GM23338 (cell line): ENCODE data around the gene BEST4.

ENCODE experiments used
- CREB1 ChIP-seq: fragments of 250-450 bp; sonication (Bioruptor Pico); IDR thresholded peaks from 2 replicates; pipeline ENCODE4 v1.5.0; 2020; ENCODE audit warnings: low read depth, mild to moderate bottlenecking, moderate library complexity
- CTCF ChIP-seq, 2 experiments: fragments of 200-600 bp in 1 of 2; sonication (generic) in 1 of 2; conservative IDR thresholded peaks; 2 replicates each; pipeline versions ENCODE4 v1.5.1 to v1.6.1; 2016 to 2017; ENCODE audit warnings: antibody characterized with exemption in 2 of 2, low read depth in 2 of 2, mild to moderate bottlenecking in 2 of 2, moderate library complexity in 1 of 2
- ETS1 ChIP-seq: IDR thresholded peaks from 2 replicates; pipeline ENCODE4 v1.6.1; 2016; ENCODE audit warnings: antibody characterized with exemption
- EZH2 ChIP-seq: fragments of 200-600 bp; sonication (generic); IDR thresholded peaks from one replicate; pipeline ENCODE4 v1.8.0; 2017; ENCODE audit warnings: antibody characterized with exemption, mild to moderate bottlenecking, low read depth; ENCODE audit not compliant: unreplicated experiment
- EZH2phosphoT487 ChIP-seq: fragments of 200-600 bp; sonication (generic); IDR thresholded peaks from one replicate; pipeline ENCODE4 v1.8.1; 2018; ENCODE audit warnings: antibody characterized with exemption; ENCODE audit not compliant: unreplicated experiment
- JUNB ChIP-seq: IDR thresholded peaks from one replicate; pipeline ENCODE4 v1.6.1; 2016; ENCODE audit warnings: antibody characterized with exemption; ENCODE audit not compliant: unreplicated experiment
- NANOG ChIP-seq: IDR thresholded peaks from 2 replicates; pipeline ENCODE4 v1.6.1; 2016; ENCODE audit warnings: antibody characterized with exemption, borderline replicate concordance
- POLR2AphosphoS5 ChIP-seq: IDR thresholded peaks from 2 replicates; pipeline ENCODE4 v1.6.1; 2016; ENCODE audit warnings: antibody characterized with exemption, low read depth
- STAT1 ChIP-seq: IDR thresholded peaks from one replicate; pipeline ENCODE4 v1.6.1; 2016; ENCODE audit warnings: antibody characterized with exemption; ENCODE audit not compliant: unreplicated experiment
- ZNF114 ChIP-seq: fragments of 250-450 bp; sonication (Bioruptor Pico); IDR thresholded peaks from 2 replicates; pipeline ENCODE4 v1.5.0; 2020; ENCODE audit warnings: mild to moderate bottlenecking, moderate library complexity
- ZNF331 ChIP-seq: fragments of 250-450 bp; sonication (Bioruptor Pico); IDR thresholded peaks from 2 replicates; pipeline ENCODE4 v1.5.0; 2020; ENCODE audit warnings: low read depth, mild to moderate bottlenecking, moderate library complexity
- TF ChIP-seq, protein P1 (sequence below): IDR thresholded peaks from one replicate; pipeline ENCODE4 v1.6.1; 2018; ENCODE audit warnings: antibody characterized with exemption; ENCODE audit not compliant: unreplicated experiment

- no peak for TF ChIP-seq EZH2phosphoT487
- no peak for TF ChIP-seq CTCF (conservative IDR thresholded peaks at IDR 0.05; ENCODE audit: low read depth in 2 of 2)
- no peak for TF ChIP-seq EZH2
- no peak for TF ChIP-seq CREB1 (CRISPR knock-in tag)
- no peak; the same call in 1 of the 2 replicates for TF ChIP-seq POLR2AphosphoS5
- TF ChIP-seq, protein P1, sequence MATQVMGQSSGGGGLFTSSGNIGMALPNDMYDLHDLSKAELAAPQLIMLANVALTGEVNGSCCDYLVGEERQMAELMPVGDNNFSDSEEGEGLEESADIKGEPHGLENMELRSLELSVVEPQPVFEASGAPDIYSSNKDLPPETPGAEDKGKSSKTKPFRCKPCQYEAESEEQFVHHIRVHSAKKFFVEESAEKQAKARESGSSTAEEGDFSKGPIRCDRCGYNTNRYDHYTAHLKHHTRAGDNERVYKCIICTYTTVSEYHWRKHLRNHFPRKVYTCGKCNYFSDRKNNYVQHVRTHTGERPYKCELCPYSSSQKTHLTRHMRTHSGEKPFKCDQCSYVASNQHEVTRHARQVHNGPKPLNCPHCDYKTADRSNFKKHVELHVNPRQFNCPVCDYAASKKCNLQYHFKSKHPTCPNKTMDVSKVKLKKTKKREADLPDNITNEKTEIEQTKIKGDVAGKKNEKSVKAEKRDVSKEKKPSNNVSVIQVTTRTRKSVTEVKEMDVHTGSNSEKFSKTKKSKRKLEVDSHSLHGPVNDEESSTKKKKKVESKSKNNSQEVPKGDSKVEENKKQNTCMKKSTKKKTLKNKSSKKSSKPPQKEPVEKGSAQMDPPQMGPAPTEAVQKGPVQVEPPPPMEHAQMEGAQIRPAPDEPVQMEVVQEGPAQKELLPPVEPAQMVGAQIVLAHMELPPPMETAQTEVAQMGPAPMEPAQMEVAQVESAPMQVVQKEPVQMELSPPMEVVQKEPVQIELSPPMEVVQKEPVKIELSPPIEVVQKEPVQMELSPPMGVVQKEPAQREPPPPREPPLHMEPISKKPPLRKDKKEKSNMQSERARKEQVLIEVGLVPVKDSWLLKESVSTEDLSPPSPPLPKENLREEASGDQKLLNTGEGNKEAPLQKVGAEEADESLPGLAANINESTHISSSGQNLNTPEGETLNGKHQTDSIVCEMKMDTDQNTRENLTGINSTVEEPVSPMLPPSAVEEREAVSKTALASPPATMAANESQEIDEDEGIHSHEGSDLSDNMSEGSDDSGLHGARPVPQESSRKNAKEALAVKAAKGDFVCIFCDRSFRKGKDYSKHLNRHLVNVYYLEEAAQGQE = no peak
- TF ChIP-seq JUNB = no peak
- TF ChIP-seq ZNF114 (CRISPR knock-in tag) = no peak
- no peak for TF ChIP-seq ETS1
- TF ChIP-seq STAT1 = no peak
- TF ChIP-seq ZNF331 (CRISPR knock-in tag) = no peak
- no peak for TF ChIP-seq NANOG
These were observed 19.5 kb upstream of the BEST4 start for GRCh38 chr1:44807364-44808062.
